Left kidney (tissue), 8 donors: ENCODE measurements around the gene CELSR3. TPM values are rescaled to one million over a fixed set of nuclear protein-coding genes. Genes with fewer than 3 reads are reported as not detected.
A peak's percentile ranks its signal among the peaks of the same experiment; 100 is the strongest.

ENCODE experiments used
- DNase-seq: peaks from one replicate; pipeline ENCODE4 v3.0.0-alpha.2; 2013
- long read RNA-seq, 8 donors: transcript quantifications; one replicate each; lab custom pipeline, GENCODE V29; 2026
- polyA plus RNA-seq: library from polyadenylated mRNA; unstranded; fragments of 120-200 nt; gene quantifications from one replicate; pipeline ENCODE4 v1.2.1, GENCODE V29; 2013; ENCODE audit not compliant: insufficient read length

CELSR3 gene, protein sequence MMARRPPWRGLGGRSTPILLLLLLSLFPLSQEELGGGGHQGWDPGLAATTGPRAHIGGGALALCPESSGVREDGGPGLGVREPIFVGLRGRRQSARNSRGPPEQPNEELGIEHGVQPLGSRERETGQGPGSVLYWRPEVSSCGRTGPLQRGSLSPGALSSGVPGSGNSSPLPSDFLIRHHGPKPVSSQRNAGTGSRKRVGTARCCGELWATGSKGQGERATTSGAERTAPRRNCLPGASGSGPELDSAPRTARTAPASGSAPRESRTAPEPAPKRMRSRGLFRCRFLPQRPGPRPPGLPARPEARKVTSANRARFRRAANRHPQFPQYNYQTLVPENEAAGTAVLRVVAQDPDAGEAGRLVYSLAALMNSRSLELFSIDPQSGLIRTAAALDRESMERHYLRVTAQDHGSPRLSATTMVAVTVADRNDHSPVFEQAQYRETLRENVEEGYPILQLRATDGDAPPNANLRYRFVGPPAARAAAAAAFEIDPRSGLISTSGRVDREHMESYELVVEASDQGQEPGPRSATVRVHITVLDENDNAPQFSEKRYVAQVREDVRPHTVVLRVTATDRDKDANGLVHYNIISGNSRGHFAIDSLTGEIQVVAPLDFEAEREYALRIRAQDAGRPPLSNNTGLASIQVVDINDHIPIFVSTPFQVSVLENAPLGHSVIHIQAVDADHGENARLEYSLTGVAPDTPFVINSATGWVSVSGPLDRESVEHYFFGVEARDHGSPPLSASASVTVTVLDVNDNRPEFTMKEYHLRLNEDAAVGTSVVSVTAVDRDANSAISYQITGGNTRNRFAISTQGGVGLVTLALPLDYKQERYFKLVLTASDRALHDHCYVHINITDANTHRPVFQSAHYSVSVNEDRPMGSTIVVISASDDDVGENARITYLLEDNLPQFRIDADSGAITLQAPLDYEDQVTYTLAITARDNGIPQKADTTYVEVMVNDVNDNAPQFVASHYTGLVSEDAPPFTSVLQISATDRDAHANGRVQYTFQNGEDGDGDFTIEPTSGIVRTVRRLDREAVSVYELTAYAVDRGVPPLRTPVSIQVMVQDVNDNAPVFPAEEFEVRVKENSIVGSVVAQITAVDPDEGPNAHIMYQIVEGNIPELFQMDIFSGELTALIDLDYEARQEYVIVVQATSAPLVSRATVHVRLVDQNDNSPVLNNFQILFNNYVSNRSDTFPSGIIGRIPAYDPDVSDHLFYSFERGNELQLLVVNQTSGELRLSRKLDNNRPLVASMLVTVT (N-terminal part only)
- 1.1 TPM for polyA plus RNA-seq
- long read RNA-seq, donor 1 = 0 reads
- long read RNA-seq, donor 2 = 0 reads
- long read RNA-seq, donor 3 = 0 reads
- long read RNA-seq, donor 4 = 0 reads
- long read RNA-seq, donor 5 = 0 reads
- long read RNA-seq, donor 6 = 0 reads
- long read RNA-seq, donor 7 = 0 reads
- long read RNA-seq, donor 8 = 0 reads

DNA sequence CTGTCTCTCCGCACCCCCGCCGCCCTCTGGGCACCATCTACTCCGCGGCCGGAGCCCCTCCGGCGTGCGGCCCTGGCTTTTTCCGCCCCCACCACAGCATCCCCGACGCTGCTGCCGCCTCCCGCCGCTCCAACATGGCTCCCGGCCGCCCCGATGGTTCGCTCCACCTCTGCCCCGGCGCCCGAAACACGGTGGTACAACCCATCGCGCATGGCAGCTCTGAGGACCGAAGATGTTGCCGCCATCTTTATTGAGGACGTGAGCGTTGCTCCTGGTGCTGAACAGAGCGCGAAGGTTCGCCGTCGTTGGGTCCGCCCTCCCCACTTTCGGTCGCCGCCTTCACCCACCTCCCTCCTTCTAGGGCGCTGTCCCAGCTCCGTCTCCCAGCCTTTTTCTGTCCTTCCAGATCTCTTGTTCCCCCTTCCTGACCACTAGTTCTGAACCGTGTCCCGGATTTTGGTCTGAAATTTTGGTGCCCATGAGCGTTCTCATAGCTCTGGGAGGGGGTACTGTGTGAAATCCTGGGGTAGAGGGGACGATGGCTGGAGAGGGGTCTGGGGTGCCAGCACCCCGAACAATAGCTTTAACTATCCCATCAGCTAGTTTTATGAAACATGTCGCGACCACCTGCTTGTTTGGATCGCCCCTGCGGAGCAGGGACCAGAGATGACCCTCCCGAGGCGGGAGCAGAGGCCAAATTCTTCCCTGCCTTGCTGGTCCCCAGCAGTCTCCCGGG, at the start of gene CELSR3:
Gene CELSR3, minus strand, starts transcription at position 134 of the 736 bp plus-strand sequence. CDS start 252 bp downstream, outside the sequence.
- DNase-seq = peak; percentile 78

DNA sequence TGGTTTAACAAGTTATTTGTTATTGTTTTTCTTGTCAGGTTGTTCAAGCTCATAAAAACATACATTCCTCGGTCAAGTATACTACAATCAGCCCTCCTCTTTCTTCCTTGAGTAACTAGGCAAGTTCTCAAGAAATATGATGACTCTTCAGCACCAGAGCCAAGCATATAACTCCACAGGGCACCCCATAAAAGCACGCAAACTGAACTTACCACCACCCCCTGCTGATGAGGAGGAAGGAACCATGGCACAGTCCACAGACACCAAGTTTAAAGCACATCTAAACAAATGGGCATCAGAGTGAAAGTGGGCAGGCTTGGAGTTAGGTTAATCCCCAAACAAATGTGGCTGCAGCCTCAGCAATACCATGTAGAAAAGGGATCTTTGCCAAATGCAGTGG, 49.0 kb upstream of the CELSR3 start:
- no peak for DNase-seq

DNA sequence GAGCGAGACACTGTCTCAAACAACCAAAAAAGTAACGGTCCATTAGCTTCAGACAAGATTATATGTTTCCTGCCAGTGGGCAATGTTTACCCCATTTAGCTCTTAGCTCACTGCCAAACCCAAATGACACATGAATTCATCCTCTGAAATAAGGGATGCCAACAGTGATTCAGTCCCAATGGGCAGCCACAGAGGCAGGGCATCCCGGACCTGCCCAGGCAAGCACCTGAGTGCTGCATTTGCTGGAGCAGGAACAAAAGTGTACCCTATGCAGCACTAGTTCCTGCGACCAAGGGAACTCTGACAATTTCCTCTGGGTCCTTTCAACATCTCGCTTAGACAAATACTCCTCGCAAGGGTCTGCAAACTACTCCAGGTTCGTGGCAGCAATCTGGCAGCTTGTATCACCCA, 46.4 kb upstream of the CELSR3 start:
- no peak for DNase-seq

DNA sequence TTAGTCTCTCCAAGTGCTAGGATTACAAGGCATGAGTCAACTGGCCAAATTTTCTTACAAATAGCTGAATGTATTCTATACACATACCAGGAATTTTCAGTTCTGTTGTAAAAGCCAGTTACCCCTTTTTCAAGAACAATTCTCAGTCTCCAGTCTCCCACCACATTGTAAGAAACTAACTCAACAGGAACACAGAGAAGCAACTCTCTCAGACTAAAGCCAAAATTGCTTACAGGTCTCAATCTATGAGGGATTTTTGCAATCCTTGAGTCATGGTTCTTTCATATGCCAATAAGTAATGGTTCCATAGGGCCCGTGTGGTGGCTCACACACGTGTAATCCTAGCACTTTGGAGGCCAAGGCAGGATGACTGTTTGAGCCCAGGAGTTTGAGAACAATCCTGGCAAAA, 45.8 kb upstream of the CELSR3 start:
- DNase-seq = no peak

DNA sequence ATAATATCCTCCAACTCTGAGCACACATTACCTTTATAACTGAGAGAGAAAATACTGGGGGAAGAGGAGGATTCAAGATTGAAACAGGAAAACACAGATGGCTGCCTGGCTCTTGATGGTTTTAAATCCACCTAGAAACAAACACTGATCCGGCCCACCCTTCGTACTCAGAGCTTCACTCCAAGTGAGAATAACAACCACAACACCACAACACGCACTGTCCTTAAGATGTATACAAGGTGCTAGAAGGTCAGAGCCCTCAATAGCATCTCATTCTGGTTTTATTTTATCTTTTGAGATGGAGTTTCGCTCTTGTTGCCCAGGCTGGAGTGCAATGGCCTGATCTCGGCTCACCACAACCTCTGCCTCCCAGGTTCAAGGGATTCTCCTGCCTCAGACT, 44.5 kb upstream of the CELSR3 start:
- no peak for DNase-seq

DNA sequence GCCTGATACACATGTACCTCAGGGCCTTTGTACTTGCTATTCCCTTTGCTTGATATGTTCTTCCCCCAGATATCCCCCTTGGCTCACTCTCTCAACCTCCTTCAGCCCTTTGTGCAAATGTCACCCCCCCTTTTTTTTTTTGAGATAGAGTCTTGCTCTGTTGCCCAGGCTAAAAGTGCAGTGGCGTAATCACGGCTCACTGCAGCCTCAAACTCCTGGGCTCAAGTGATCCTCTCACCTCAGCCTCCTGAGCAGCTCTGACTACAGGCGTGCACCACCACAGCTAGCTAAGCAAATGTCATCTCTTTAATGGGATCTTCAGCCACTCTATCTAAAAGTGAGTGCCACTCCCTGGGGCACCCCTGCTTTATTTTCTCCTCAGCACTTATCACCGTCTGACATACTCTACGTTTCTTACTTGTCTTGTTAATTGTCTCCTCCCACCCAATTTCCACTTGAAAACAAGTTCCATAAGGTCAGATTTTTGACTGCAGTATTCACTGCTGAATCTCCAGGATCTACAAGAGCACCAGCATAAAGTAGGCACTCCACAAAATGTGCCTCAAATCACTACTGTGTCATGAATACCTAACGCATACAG, 39.7 kb upstream of the CELSR3 start:
- no peak for DNase-seq

DNA sequence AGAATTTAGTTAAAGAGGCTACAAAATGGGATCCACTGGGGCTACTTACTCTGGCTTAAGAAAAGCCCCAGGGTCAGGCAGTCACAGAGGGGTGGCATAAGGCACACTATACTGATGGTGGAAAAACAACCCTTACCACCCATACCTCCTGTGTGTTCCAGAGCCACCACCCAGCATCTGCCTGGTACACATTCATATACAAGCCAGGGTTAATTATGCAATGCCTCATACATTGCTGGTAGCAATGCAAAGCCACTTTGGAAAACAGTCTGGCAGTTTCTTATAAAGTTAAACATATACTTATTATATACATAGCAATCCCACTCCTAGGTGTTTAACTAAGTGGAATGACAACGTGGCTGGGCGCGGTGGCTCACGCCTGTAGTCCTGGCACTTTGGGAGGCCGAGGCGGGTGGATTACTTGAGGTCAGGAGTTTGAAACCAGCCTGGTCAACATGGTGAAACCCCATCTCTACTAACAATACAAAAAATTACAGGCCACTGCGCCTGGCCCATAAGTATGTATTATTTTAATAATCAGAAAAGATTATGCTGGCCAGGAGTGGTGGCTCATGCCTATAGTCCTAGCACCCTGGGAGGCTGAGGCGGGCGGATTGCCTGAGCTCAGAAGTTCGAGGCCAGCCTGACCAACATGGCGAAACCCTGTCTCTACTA, 38.2 kb upstream of the CELSR3 start:
- no peak for DNase-seq

DNA sequence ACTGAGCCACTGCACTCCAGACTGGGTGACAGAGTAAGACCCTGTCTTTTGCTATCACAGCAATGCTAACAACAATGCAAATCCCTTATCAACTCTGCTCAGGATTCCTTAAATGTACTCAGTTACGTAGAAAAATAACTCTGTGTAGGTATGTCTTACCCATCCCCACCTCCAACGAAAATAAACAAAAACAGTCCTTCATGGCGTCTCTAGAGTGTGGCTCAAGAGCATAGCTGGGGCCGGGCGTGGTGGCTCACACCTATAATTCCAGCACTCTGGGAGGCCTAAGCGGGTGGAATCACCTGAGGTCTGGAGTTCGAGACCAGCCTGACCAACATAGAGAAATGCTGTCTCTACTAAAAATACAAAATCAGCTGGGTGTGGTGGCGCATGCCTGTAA, 36.2 kb upstream of the CELSR3 start:
- DNase-seq = no peak

DNA sequence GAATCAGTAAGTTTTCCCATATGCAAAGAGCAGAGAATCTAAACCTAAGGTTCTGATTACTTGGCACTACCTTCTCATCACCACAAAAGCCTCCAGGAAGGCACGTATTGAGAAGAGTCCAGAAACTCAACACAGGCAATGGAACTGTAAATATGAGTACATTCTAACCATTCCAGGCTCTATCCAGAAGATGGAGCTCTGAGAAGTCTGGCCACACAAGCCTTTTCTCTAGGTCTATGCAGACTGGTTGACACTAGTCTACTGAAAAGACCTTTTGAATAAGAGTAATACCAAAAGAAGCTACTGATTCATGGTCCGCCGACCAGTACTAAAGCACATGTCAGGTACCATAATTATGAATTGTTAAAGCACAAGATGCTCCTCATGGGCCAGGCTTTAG, 35.3 kb upstream of the CELSR3 start:
- DNase-seq = no peak

DNA sequence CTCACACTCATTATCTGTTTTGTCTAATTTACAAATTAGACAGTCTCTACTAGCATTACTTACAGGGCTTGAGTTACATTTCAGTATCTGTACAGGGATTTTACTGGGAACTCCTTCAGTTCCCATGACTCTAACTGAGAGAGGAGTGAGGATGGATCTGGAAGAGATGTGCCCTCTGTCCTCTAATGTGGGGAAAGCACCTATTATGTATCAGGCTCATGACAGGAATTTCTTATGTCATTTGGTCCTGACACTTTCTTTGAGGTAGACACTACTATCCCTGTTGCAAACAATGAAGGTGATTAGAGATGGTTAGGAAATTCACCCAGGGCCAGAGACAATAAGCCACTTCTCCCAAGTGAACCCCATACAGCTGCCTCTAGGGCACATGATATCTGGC, 33.9 kb upstream of the CELSR3 start:
- no peak for DNase-seq

DNA sequence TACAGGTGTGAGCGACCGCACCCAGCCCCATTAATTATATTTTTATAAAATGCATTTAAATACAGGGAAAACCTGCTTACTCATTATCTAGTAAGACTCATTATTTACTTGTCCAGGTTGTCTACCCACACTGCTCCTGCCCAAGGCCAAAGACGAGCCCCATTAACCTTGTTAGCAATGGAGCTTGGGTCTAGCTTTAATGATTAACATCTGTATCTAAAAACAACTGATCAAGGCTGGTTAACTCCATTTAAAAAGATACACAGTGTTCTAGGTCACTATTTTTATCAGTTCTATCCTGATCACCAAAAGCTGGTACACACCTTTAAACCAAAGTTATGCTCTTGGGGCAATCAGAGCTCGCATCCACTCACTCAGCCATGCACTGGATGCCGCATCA, 33.5 kb upstream of the CELSR3 start:
- DNase-seq = no peak

DNA sequence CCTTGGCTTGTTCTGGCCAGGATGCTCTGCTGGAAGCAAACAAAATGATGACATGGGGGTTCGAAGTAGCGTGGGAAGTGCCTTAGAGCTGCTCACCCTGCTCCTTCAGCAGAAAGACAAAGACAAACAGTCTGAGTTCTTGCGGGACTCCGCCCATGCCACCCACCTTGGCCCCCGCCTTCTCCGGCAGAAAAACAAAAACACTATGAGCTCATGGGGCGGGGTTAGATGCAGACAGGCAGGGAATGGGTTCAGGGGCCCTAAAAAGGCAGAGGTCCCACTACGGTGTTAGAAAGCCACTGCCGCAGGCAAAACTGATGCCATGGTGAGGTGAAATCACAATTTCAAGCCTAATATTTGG, 32.7 kb upstream of the CELSR3 start:
- DNase-seq = no peak

DNA sequence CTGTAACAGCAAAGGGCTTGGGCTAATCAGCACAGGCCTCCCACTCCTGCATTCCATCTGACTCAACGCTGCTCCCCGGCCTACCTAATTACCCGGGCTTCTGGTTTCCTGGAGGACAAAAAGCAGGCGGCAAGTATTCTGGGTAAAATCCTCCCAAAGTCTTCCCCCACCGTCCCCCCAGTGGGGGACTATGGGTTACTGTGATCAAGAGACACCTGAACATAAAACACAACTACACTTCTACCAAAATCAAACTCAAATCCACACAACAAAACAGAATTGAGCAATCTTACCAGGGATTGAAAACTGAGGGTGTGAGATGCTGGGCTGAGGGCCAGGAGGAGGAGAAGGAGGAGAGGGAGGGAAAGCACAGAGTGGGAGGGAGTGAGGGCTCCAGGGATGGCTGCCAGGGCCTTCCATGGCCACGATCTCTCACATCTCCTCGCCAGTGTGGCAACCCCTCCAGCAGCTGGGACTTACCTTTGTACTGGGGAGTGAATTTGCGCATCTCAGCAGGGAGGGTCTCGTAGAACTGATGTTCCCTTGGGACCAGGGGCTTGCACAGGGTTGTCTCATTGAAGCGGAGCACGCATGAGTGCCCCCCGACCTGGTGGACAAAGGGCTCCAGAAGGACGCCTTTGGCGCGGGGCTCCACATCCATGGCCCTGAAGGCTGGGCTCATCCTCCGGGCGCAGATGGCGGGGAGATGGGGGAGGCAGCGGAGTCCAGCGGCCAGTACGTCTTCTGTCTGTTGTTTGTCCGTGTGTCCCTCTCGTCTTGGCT, 32.1 kb upstream of the CELSR3 start:
- no peak for DNase-seq

DNA sequence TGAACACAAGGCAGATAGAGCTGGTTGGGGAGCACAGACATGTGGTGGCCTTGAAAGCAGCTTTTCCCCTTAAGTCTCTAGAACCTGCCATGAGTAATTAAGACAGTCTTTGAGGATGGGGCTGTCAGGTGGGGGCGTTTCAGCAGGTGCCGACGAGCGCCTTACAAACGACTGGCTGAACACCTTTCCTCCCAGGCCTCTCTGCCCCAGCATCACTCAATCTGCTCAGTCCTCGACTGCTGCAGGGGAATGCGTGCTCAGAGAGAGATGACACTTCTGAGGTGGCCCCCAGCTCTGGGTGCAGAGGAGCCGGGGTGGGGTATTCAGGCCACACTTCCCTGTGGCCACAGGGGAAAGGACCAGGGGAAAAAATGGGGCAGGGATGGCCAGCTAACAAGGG, 31.1 kb upstream of the CELSR3 start:
- no peak for DNase-seq

DNA sequence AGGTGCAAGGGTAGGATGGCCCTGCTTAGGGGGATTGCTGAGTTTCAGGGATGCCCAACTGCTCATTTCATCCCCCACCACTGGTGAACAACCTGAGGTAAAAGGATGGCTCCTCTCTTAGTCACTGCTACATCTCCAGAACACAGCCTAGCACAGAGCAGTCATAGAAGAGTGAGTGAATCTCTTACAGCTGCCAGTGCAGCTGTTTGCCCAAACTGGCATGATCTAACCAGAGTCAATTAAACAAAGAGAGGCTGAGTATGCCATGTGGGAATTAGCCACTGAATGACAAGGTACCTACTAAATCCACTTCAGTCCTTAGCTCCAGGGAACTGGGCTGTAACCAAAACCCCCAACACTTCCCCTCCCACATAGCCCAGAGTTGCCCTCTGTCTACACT, 29.9 kb upstream of the CELSR3 start:
- DNase-seq = no peak

DNA sequence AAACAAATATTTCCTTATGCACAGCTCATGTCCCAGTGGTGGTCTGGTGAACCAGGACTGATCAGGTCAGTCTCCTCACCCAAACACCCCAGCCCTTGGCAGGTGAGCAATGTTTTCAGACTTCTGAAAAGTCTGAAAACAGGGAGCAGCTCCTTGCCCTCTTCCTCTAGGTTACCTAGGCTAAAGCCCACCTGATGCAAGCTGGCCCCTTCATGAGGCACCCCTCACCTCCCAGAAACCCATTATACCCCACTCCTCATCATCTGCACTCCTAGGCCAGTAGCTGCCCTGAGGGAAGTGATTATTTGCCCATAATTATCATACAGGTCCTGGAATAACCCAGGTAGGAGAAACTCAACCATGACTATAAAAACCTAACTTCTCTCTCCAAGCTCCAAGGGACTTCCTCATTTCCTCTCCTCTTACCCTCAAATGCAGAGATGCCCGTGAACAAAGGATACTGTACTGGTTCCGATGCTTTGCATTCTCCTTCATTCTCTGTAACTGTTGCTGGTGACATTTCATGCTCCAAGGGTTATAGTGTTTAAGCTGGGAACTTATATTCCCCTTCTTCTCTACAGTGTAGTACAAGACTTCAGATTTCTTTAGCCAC, 28.3 kb upstream of the CELSR3 start:
- DNase-seq = no peak

DNA sequence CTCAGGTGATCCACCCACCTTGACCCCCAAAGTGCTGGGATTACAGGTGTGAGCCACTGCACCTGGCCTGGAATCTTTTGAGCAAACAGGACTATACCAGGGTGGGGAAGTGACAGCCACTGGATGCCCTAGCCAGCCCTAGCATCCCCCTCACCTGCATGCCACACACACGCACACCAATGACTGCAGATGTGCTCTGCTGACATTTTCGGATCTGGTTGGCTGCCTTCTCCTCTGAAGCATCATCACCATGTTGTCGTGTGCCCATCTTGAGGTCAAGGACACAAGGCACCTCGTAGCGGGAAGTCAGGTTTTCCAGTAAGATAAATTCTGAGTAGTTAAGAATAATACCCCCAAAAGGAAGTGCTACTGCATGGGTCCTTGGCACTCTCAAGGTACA, 26.7 kb upstream of the CELSR3 start:
- DNase-seq = no peak

DNA sequence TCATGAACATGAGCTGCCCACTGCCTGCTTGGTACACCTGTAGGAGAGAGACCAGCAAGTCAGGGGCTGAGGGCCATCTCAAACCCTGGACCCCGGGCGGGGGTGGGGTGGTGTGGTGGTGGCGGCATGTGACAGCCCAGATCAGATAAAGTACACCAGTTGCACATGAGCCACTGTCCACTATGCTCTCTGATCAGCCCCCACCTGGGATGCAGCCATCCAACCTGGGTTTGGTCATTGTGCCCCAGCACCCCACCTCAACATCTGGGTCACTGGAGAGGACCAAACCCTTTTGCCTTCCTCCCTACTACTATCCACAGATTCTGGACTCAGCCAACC, 26.0 kb upstream of the CELSR3 start:
- DNase-seq = no peak

DNA sequence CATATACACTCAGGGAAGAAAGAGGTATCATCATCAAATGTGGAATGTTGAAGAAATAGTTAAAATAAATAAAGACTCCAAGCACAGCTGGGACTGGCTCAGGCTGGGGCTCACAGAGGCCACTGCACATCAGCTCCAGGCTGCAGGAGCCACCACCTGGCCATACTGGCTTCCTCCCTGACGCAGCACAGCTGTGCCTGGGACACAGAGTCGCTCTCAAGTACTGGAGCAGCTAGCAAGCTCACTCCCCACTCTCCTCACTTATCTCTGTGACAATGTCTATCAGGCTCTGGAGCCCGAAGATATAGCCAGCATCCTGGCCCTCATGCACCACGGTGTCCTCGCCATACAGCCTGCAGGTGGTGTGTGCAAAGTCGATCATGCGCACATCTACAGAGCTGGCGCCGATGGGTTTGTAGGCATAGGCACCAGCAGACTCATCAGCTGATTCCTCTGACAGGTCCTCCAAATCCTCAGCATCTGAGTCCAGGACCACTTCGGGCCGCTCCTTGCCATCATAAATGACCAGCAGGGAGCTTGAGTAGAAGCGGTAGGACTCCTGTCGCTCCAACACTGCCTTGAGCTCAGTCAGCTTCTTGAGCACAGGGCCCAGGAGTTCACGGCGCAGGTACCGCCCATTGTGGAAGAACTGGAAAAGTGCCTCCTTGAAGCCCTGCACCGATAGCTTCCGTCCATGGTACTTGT, 25.5 kb upstream of the CELSR3 start:
- no peak for DNase-seq
